Activated B cell treated with CpG ODN at 0.5 μM for 24 hours (primary cell): ENCODE results near the gene HSD17B4. TPM values are rescaled to one million over a fixed set of nuclear protein-coding genes. Genes with fewer than 3 reads are reported as not detected.
"Not testable (repeated sequence)": the region's sequence is repeated elsewhere in the genome, so short reads cannot be mapped to it uniquely, and the experiment has no call there.

Experiments used
- ATAC-seq: fragments of 200-7000 bp; cut with Tn5 transposase; one replicate; pipeline ENCODE4 v1.10.0; 2021; ENCODE audit warnings: low read depth, mild to moderate bottlenecking, moderate library complexity
- CTCF ChIA-PET: fragments of 350-600 bp; sonication (Branson Sonifier 250); formaldehyde crosslinking; loops from one replicate; lab custom pipeline; 2021; ENCODE audit warnings: antibody characterized with exemption; lab: Charles Lee
- POLR2A ChIA-PET: fragments of 350-600 bp; sonication (Branson Sonifier 250); formaldehyde crosslinking; loops from one replicate; lab custom pipeline; 2021; ENCODE audit warnings: antibody characterized with exemption; lab: Charles Lee
- DNase-seq: peaks from one replicate; pipeline ENCODE4 v3.0.0; 2022
- H3K27ac Mint-ChIP-seq: one replicate; pipeline ENCODE4 v1.8.0; 2020; ENCODE audit warnings: mixed read lengths
- H3K27me3 Mint-ChIP-seq: one replicate; pipeline ENCODE4 v1.8.0; 2021; ENCODE audit warnings: mixed read lengths
- H3K36me3 Mint-ChIP-seq: one replicate; pipeline ENCODE4 v1.8.0; 2021; ENCODE audit warnings: low read depth, mixed read lengths
- H3K4me1 Mint-ChIP-seq: one replicate; pipeline ENCODE4 v1.8.0; 2021; ENCODE audit warnings: mixed read lengths
- H3K4me3 Mint-ChIP-seq: one replicate; pipeline ENCODE4 v1.8.0; 2020; ENCODE audit warnings: mild to moderate bottlenecking, mixed read lengths
- H3K9me3 Mint-ChIP-seq: one replicate; pipeline ENCODE4 v1.8.0; 2020; ENCODE audit warnings: mixed read lengths
- intact Hi-C: fragments of 100-400 bp; cut with micrococcal nuclease; formaldehyde crosslinking; loops from one replicate; pipeline ENCODE4 v1.15.1; 2024
- total RNA-seq: library from RNA; stranded (reverse); gene quantifications from 2 replicates; pipeline ENCODE4 v1.2.3, GENCODE V29; 2022
- TF ChIP-seq, protein P1 (sequence below): fragments of 200-600 bp; IDR thresholded peaks from one replicate; pipeline ENCODE4 v1.8.0; 2022; ENCODE audit warnings: antibody characterized with exemption, mild to moderate bottlenecking

The HSD17B4 gene
- total RNA-seq, 1 donor from 2014 or later: 130 TPM

DNA sequence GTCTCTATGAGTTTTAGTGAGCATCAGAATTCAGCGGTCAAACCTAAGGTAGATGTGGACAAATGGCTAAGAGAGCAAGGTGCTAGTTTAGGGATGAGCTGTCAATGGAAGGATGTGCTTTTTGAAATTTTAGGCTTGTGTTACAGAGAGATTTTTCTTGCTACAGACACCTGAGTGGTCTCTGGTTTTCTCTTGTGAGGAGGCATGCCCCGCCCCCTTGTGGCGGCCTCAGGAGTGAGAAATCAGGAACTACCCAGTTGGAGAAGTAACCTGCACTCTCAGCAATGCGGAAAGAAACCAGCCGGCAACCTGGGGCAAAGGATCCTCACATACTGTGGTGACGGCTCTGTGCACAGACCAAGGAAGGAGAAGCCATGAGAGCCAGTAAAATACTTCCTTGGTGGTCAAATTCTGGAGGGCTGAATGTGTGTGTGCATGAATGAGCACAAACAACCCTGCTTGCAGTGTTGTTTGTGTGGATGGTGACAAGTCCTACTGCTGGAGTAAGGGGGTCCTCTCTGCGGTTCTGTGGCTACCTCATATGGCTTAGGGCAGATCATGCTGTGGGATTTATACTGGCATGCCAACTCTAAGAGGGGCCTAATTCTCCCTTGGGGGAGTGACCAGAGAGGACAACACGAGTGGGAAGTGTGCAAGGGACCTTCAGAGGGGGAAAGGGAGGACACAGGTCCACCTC lies 16.7 kb upstream of the HSD17B4 start:
- CTCF ChIA-PET: interaction anchor here (0.7 to 4.6 kb wide), 17 partner anchors 12 to 448 kb away, joined by 3 to 55 read pairs (median 4); partner anchors contain the start of genes DTWD2 and HSD17B4
- Mint-ChIP-seq H3K36me3 (peaks cover 2% of the 10 kb centered on the region), H3K27ac (peak overlapping the region; percentile 19), H3K4me1 (peaks cover 32% of the 10 kb centered on the region), H3K4me3 (peak overlapping the region; percentile 29), H3K9me3 (no peaks in the 10 kb centered on the region), H3K27me3 (no peaks in the 10 kb centered on the region)
- POLR2A ChIA-PET: interaction anchor here (1.0 to 1.9 kb wide), 8 partner anchors 16 to 419 kb away, joined by 3 to 9 read pairs (median 4); partner anchors contain the start of genes DMXL1 and HSD17B4
- peak; percentile 73 for DNase-seq
- peak; percentile 93 for ATAC-seq
- intact Hi-C loops: loop anchor here (1.0 kb wide), 6 partner anchors 17 to 447 kb away; partner anchors contain the start of gene DTWD2
- TF ChIP-seq, protein P1, sequence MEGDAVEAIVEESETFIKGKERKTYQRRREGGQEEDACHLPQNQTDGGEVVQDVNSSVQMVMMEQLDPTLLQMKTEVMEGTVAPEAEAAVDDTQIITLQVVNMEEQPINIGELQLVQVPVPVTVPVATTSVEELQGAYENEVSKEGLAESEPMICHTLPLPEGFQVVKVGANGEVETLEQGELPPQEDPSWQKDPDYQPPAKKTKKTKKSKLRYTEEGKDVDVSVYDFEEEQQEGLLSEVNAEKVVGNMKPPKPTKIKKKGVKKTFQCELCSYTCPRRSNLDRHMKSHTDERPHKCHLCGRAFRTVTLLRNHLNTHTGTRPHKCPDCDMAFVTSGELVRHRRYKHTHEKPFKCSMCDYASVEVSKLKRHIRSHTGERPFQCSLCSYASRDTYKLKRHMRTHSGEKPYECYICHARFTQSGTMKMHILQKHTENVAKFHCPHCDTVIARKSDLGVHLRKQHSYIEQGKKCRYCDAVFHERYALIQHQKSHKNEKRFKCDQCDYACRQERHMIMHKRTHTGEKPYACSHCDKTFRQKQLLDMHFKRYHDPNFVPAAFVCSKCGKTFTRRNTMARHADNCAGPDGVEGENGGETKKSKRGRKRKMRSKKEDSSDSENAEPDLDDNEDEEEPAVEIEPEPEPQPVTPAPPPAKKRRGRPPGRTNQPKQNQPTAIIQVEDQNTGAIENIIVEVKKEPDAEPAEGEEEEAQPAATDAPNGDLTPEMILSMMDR: peak; percentile 81

DNA sequence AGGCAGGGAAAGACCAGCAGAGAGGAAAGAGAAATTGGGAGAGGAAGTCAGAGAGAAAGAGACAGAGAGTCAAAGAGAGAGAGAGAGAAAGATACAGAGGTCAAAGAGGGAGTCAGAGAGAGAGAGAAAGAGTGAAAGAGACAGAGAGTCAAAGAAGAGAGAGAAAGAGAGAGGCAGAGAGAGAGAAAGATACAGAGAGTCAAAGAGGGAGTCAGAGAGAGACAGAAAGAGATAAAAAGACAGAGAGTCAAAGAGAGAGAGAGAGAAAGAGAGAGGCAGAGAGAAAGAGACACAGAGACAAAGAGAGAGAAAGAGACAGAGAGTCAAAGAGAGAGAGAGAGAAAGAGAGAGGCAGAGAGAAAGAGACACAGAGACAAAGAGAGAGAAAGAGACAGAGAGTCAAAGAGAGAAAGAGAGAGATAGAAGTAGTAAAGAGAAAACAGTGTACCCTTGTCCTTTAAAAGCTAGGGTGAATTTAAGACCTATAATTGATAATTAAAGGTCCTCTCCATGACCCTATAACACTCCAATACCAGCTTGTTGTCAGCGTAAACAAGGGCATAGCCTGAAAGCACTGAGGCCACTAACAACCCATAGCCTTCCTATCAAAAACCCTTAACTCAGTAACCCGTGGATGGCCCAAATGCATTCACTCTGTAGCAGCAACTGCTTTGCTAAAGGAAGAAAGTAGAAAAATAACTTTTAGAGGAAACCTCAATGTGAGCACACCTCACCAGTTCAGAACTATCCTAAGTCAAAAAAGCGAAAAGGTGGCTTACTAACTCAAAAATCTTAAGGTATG lies 14.3 kb upstream of the HSD17B4 start:
- intact Hi-C loops, H3K27me3 Mint-ChIP-seq, H3K9me3 Mint-ChIP-seq, ATAC-seq, H3K4me3 Mint-ChIP-seq, H3K36me3 Mint-ChIP-seq, DNase-seq: not testable (repeated sequence)
- ChIA-PET POLR2A (interaction anchor here (0.6 kb wide), 1 partner anchor 335 kb away, joined by 3 read pairs; no protein-coding TSS in a partner anchor), CTCF (interaction anchor here (1.4 to 1.6 kb wide), 2 partner anchors 19 to 122 kb away, joined by 3 to 4 read pairs; no protein-coding TSS in a partner anchor)
- peak overlapping the region; percentile 43 for H3K27ac Mint-ChIP-seq
- H3K4me1 Mint-ChIP-seq: peaks cover 32% of the 10 kb centered on the region

DNA sequence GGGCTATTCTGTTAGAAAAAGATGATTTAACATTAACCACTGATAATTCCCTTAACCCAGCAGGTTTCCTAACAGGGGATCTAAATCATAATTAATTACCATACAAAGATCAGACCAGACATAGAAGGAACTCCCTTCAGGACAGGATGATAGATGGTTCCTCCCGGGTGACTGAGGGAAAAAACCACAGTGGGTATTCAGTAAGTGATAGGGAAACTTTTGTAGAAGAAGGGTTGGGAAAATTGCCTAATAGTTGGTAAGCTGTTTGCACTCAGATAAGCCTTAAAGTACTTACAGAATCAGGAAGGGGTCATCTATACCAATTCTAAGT lies 13.7 kb upstream of the HSD17B4 start:
- Mint-ChIP-seq H3K4me1 (peaks cover 30% of the 10 kb centered on the region), H3K4me3 (peak overlapping the region; percentile 77), H3K27ac (peak overlapping the region; percentile 43)
- H3K9me3 Mint-ChIP-seq, H3K27me3 Mint-ChIP-seq, intact Hi-C loops, H3K36me3 Mint-ChIP-seq, DNase-seq, ATAC-seq: not testable (repeated sequence)
- ChIA-PET POLR2A (interaction anchor here (0.6 to 1.0 kb wide), 2 partner anchors 336 to 368 kb away, joined by 3 read pairs; partner anchors contain the start of gene DMXL1), CTCF (interaction anchor here (1.4 to 1.6 kb wide), 2 partner anchors 20 to 123 kb away, joined by 3 to 4 read pairs; no protein-coding TSS in a partner anchor)

DNA sequence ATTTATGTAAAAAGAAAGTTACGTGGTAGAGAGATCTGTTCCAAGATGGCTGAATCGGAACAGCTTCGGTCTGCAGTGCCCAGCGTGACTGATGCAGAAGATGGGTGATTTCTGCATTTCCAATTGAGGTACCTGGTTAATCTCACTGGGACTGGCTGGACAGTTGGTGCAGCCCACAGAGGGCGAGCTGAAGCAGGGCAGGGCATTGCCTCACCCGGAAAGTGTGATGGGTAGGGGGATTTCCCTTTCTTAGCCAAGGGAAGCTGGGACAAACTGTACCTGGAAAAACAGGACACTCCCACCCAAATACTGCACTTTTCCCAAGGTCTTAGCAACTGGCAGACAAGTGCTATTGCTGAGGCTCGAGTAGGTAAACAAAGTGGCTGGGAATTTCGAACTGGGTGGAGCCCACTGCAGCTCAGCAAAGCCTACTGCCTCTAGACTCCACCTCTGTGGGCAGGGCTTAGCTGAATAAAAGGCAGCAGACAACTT lies 13.1 kb upstream of the HSD17B4 start:
- TF ChIP-seq, protein P1: no peak

DNA sequence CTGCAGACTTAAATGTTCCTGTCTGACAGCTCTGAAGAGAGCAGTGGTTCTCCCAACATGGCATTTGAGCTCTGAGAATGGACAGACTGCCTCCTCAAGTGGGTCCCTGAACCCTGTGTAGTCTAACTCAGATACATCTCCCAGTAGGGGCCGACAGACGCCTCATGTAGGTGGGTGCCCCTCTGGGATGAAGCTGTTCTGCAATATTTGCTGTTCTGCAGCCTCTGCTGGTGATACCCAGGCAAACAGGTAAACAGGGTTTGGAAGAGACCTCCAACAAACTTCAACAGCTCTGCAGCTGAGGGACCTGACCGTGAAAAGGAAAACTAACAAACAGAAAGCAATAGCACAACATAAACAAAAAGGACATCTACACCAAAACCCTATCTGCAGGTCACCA lies 12.7 kb upstream of the HSD17B4 start:
- CTCF ChIA-PET: interaction anchor here (1.4 to 1.6 kb wide), 3 partner anchors 21 to 124 kb away, joined by 3 to 4 read pairs (median 3); no protein-coding TSS in a partner anchor
- Mint-ChIP-seq H3K4me3 (peak overlapping the region; percentile 77), H3K4me1 (peaks cover 28% of the 10 kb centered on the region)
- H3K36me3 Mint-ChIP-seq, H3K27ac Mint-ChIP-seq, H3K27me3 Mint-ChIP-seq, DNase-seq, ATAC-seq, H3K9me3 Mint-ChIP-seq, intact Hi-C loops: not testable (repeated sequence)
- POLR2A ChIA-PET: interaction anchor here (0.9 to 1.0 kb wide), 2 partner anchors 99 to 369 kb away, joined by 3 to 4 read pairs; partner anchors contain the start of gene DMXL1

More for the DNA sequence above, 13.1 kb upstream of the HSD17B4 start:
- POLR2A ChIA-PET: interaction anchor here (0.9 to 1.0 kb wide), 2 partner anchors 98 to 368 kb away, joined by 3 to 4 read pairs; partner anchors contain the start of gene DMXL1
- peaks cover 28% of the 10 kb centered on the region for H3K4me1 Mint-ChIP-seq
- no peaks in the 10 kb centered on the region for H3K27me3 Mint-ChIP-seq
- peak; percentile 35 for ATAC-seq
- H3K4me3 Mint-ChIP-seq: peak overlapping the region; percentile 77
- peak overlapping the region; percentile 43 for H3K27ac Mint-ChIP-seq
- peaks cover 2% of the 10 kb centered on the region for H3K36me3 Mint-ChIP-seq
- CTCF ChIA-PET: interaction anchor here (1.4 to 1.6 kb wide), 3 partner anchors 21 to 123 kb away, joined by 3 to 4 read pairs (median 3); no protein-coding TSS in a partner anchor
- H3K9me3 Mint-ChIP-seq: peaks cover 2% of the 10 kb centered on the region
- DNase-seq: no peak
- intact Hi-C loops: no loop called here

DNA sequence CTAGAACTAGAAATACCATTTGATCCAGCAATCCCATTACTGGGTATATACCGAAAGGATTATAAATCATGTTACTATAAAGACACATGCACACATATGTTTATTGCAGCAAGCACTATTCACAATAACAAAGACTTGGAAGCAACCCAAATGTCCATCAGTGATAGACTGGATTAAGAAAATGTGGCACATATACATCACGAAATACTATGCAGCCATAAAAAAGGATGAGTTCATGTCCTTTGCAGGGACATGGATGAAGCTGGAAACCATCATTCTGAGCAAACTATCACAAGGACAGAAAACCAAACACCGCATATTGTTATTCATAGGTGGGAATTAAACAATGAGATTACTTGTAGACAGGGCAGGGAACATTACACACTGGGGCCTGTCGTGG lies 7.7 kb upstream of the HSD17B4 start:
- H3K4me3 Mint-ChIP-seq, CTCF ChIA-PET, H3K36me3 Mint-ChIP-seq, H3K9me3 Mint-ChIP-seq, H3K4me1 Mint-ChIP-seq, H3K27me3 Mint-ChIP-seq, ATAC-seq, H3K27ac Mint-ChIP-seq, DNase-seq, intact Hi-C loops, POLR2A ChIA-PET: not testable (repeated sequence)
